Adrenal gland (tissue), 12 donors: ENCODE results near the gene TCERG1L. TPM values are rescaled to one million over a fixed set of nuclear protein-coding genes. Genes with fewer than 3 reads are reported as not detected.

ENCODE experiments used
- DNase-seq, 7 donors: peaks; one replicate each; pipeline ENCODE4 v3.0.0-alpha.2; 2019 to 2020
- H3K27ac ChIP-seq, 5 donors: fragments of 200-600 bp; sonication (generic) in 4 of 5; 1 replicate in 3 of 5; 2 replicates in 2 of 5; pipeline versions ENCODE4 v1.5.1 to v1.8.0; 2016 to 2020; ENCODE audit warnings: mild to moderate bottlenecking in 1 of 5
- H3K27me3 ChIP-seq: fragments of 200-600 bp; 2 replicates; pipeline ENCODE4 v1.8.0; 2021
- H3K36me3 ChIP-seq, 2 donors: fragments of 200-600 bp; replicated peaks in 1 of 2; 1 replicate in 1 of 2; 2 replicates in 1 of 2; pipeline versions ENCODE4 v1.5.1 to v1.8.0; 2018 to 2022
- H3K4me1 ChIP-seq, 2 donors: fragments of 200-600 bp; replicated peaks in 1 of 2; 1 replicate in 1 of 2; 2 replicates in 1 of 2; pipeline versions ENCODE4 v1.5.1 to v1.8.0; 2018 to 2021
- H3K4me3 ChIP-seq, 4 donors: fragments of 200-600 bp; sonication (generic) in 3 of 4; one replicate each; pipeline ENCODE4 v1.5.1; 2016 to 2018
- H3K9me3 ChIP-seq, 3 donors: fragments of 200-600 bp; sonication (generic) in 1 of 3; replicated peaks in 1 of 3; 1 replicate in 2 of 3; 2 replicates in 1 of 3; pipeline versions ENCODE4 v1.5.1 to v1.8.0; 2016 to 2021
- POLR2A ChIP-seq, 2 donors: fragments of 450-650 bp; IDR thresholded peaks; one replicate each; pipeline ENCODE4 v1.6.1; 2017; ENCODE audit warnings: antibody characterized with exemption in 2 of 2, mild to moderate bottlenecking in 2 of 2, moderate library complexity in 1 of 2
- WGBS, 4 donors: extraction: QIAGEN DNeasy Blood & Tissue Kit in 2 of 4; methylation state at CpG; one replicate each; pipeline versions ENCODE4 v1.1.5 to v1.1.7; 2013 to 2017; 5-methylcytosine and 5-hydroxymethylcytosine counted together
- intact Hi-C, 2 donors: fragments of 100-400 bp; cut with DNase I; formaldehyde crosslinking; loops; one replicate each; pipeline versions ENCODE4 v1.14.1 to v1.15.0; 2022 to 2023
- polyA plus RNA-seq, 3 donors: library from polyadenylated mRNA; stranded (reverse); fragments of 200-250 nt in 2 of 3; fragments of 350-450 nt in 1 of 3; fragmentation: Illumina TruSeq in 1 of 3; extraction: RNeasy Lipid Tissue Mini Kit (QIAGEN cat#74804) in 1 of 3; gene quantifications; one replicate each; pipeline ENCODE4 v1.2.3, GENCODE V29; 2013 to 2014
- total RNA-seq, 9 donors: library from RNA; depleted of rRNA in 4 of 9; stranded (reverse); fragments of >200 nt in 4 of 9; fragments of 120-200 nt in 1 of 9; fragmentation: NEBNext Ultra II Directional in 1 of 9; extraction: Animal tissue kit (Norgen Biotek cat#: 25700) in 1 of 9; gene quantifications; one replicate each; pipeline versions ENCODE4 v1.1.0 to v1.2.4, GENCODE V29; 2013 to 2023
- TF ChIP-seq, protein P1 (sequence below), 6 experiments: fragments of 450-650 bp in 4 of 6; fragments of 200-600 bp in 2 of 6; sonication (generic) in 1 of 6; IDR thresholded peaks; 1 replicate in 5 of 6; 2 replicates in 1 of 6; pipeline versions ENCODE4 v1.5.1 to v1.8.0; 2016 to 2021; ENCODE audit warnings: antibody characterized with exemption in 6 of 6, mild to moderate bottlenecking in 2 of 6, moderate library complexity in 1 of 6
- donor health status: healthy with polysubstance abuse.
- donor health status: Bipolar disorder and iron deficiency.
- donor health status: DM: yes; HTN: yes; CAD: no.
- donor health status: DM: no; HTN: no; CAD: no.
- donor health status: DM: no; HTN: no; CAD: no.
- donor health status: DM: yes; HTN: yes; CAD: no.

TCERG1L gene
- total and polyA plus RNA-seq, 12 donors, result 0.17 to 3.4 (median 0.97) TPM

DNA sequence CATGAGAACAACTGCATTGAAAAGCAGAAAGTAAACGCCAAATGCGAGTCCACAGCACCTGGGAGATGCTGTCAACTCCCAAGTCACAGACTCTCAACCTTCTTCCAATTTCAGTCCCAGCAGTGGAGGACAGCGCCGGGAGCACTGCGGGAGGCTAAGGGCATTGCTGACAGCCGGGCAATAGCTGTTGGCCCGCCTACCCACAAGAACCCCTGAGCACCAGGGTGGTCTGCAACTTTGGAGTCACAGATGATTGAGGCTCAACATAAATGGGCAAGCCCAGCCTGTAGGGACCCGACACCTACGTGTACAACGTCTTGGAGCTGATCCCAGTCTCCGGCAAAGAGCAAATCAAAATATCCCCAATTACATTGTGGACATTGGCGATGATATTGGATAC lies 262.9 kb downstream of the TCERG1L start:
- 33 to 49% (median 40%) methylated on average over 11 to 12 of the region's 12 CpGs for WGBS, 4 donors

DNA sequence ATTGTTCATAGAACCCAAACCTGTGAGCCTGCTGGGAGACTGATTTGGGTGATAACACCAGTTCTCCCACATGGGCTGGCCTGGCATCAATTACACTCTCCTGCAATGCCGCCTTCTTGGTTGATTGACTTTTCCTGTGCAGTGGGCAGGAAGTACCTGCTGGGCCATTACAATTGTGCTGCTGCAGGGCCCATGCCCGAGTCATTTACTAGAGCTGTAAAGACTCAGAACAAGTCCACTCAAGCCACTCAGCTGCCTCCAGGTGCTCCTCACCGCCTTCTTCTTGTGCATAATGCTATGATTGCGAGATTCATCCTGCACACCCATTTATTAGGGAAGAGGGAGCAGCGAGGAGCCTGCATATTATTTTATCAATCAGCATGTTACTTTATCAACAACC lies 264.0 kb downstream of the TCERG1L start:
- intact Hi-C loops, result no loop called here
- H3K27me3 ChIP-seq, result no peaks in the 10 kb centered on the region
- WGBS, 4 donors, result 62 to 90% (median 71%) methylated on average over 3 to 5 of the region's 5 CpGs
- DNase-seq, result no peak
- TF ChIP-seq, protein P1, sequence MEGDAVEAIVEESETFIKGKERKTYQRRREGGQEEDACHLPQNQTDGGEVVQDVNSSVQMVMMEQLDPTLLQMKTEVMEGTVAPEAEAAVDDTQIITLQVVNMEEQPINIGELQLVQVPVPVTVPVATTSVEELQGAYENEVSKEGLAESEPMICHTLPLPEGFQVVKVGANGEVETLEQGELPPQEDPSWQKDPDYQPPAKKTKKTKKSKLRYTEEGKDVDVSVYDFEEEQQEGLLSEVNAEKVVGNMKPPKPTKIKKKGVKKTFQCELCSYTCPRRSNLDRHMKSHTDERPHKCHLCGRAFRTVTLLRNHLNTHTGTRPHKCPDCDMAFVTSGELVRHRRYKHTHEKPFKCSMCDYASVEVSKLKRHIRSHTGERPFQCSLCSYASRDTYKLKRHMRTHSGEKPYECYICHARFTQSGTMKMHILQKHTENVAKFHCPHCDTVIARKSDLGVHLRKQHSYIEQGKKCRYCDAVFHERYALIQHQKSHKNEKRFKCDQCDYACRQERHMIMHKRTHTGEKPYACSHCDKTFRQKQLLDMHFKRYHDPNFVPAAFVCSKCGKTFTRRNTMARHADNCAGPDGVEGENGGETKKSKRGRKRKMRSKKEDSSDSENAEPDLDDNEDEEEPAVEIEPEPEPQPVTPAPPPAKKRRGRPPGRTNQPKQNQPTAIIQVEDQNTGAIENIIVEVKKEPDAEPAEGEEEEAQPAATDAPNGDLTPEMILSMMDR (IDR thresholded peaks at IDR 0.05), result no peak
- no peak for TF ChIP-seq POLR2A (IDR thresholded peaks at IDR 0.05)
- H3K27ac ChIP-seq, result no peak overlapping the region
- no peaks in the 10 kb centered on the region for H3K4me1 ChIP-seq
- no peaks in the 10 kb centered on the region for H3K36me3 ChIP-seq
- H3K4me3 ChIP-seq, result no peak overlapping the region
- no peaks in the 10 kb centered on the region for H3K9me3 ChIP-seq

More for the DNA sequence above, 262.9 kb downstream of the TCERG1L start:
- DNase-seq, result no peak
- no peaks in the 10 kb centered on the region for H3K4me1 ChIP-seq
- H3K36me3 ChIP-seq, result no peaks in the 10 kb centered on the region
- no peak overlapping the region for H3K4me3 ChIP-seq
- TF ChIP-seq, protein P1 (IDR thresholded peaks at IDR 0.05), result no peak
- no peak for TF ChIP-seq POLR2A (IDR thresholded peaks at IDR 0.05)
- H3K27me3 ChIP-seq, result no peaks in the 10 kb centered on the region
- H3K27ac ChIP-seq, result no peak overlapping the region
- no peaks in the 10 kb centered on the region for H3K9me3 ChIP-seq
- intact Hi-C loops, result no loop called here

DNA sequence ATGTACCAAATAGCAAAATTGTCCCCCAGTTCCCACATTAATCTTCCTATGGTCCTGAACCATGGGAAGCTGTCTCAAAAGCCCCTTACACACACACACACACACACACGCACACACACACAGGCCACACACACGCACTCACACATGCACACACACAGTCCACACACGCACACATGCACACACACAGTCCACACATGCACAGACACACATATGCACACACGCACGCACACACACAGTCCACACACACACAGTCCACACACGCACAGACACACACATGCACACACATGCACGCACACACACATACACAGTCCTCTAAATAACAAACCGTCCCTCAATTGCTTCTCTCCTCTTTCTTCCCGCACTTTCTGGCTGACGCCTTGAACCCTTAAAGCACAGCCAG lies 265.3 kb downstream of the TCERG1L start:
- Histone ChIP-seq H3K27me3 (no peaks in the 10 kb centered on the region), H3K27ac (no peak overlapping the region), H3K36me3 (no peaks in the 10 kb centered on the region), H3K4me3 (no peak overlapping the region), H3K4me1 (no peaks in the 10 kb centered on the region), H3K9me3 (no peaks in the 10 kb centered on the region)
- TF ChIP-seq, protein P1 (IDR thresholded peaks at IDR 0.05), result no peak
- TF ChIP-seq POLR2A (IDR thresholded peaks at IDR 0.05), result no peak
- no peak for DNase-seq
- WGBS, 4 donors, result 79 to 88% (median 82%) methylated on average over 10 of the region's 10 CpGs
- intact Hi-C loops, result no loop called here

DNA sequence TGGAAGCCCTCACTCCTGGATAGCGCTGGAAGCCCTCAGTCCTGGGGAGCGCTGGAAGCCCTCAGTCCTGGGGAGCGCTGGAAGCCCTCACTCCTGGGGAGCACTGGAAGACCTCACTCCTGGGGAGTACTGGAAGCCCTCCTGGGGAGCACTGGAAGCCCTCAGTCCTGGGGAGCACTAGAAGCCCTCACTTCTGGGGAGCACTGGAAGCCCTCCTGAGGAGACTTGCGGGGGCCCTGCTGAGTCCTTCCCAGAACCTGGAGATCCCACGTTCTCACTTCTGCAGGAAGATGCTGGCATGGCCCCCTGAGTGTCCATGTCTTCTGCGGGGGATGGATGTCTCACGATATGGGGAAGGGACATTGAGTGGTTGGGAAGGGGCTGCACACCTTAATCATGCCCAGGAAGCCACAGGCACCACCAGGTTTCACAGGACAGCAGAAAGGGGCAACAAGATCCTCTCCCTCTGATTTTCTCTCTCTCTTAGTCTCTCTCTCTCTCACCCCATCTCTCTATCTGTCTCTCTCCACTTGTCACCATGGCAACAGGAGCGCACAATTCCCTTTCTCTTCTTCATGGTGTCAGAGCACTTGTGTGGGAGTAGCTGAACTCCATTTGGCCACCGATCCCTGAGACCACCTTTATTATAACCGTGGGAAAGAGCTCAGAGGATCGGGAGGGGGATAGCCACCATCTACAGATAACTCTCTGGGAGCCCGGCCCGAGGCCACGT lies 267.0 kb downstream of the TCERG1L start:
- no peaks in the 10 kb centered on the region for H3K36me3 ChIP-seq
- intact Hi-C loops, result no loop called here
- no peak for TF ChIP-seq POLR2A (IDR thresholded peaks at IDR 0.05)
- TF ChIP-seq, protein P1 (IDR thresholded peaks at IDR 0.05), result no peak
- 67 to 86% (median 78%) methylated on average over 10 to 14 of the region's 14 CpGs for WGBS, 4 donors
- no peaks in the 10 kb centered on the region for H3K4me1 ChIP-seq
- H3K27ac ChIP-seq, result no peak overlapping the region
- H3K4me3 ChIP-seq, result no peak overlapping the region
- H3K9me3 ChIP-seq, result no peaks in the 10 kb centered on the region
- DNase-seq, result no peak
- H3K27me3 ChIP-seq, result no peaks in the 10 kb centered on the region
